DOHH2 (cell line): ENCODE measurements around the gene LENG1.

ENCODE experiments used
- CTCF ChIP-seq: fragments of 200-600 bp; sonication (generic); IDR thresholded peaks from one replicate; pipeline ENCODE4 v1.5.1; 2014; ENCODE audit warnings: antibody characterized with exemption, mild to moderate bottlenecking, low read depth, low read length; ENCODE audit not compliant: poor library complexity, severe bottlenecking
- EZH2phosphoT487 ChIP-seq: fragments of 200-600 bp; sonication (generic); IDR thresholded peaks from 2 replicates; pipeline ENCODE4 v1.6.1; 2017; ENCODE audit warnings: borderline replicate concordance, mild to moderate bottlenecking, antibody characterized with exemption, low read length, moderate library complexity, mixed read lengths

- no peak for TF ChIP-seq CTCF
- no peak for TF ChIP-seq EZH2phosphoT487
Measured at GRCh38 chr19:54152267-54152666, 7.3 kb downstream of the LENG1 start.
